GM21367 (cell line): ENCODE data around the gene IFITM2.

ENCODE experiments used
- ATAC-seq: cut with Tn5 transposase; IDR thresholded peaks from one replicate; pipeline ENCODE4 v1.9.1; 2021; ENCODE audit not compliant: unreplicated experiment

Gene IFITM2

DNA sequence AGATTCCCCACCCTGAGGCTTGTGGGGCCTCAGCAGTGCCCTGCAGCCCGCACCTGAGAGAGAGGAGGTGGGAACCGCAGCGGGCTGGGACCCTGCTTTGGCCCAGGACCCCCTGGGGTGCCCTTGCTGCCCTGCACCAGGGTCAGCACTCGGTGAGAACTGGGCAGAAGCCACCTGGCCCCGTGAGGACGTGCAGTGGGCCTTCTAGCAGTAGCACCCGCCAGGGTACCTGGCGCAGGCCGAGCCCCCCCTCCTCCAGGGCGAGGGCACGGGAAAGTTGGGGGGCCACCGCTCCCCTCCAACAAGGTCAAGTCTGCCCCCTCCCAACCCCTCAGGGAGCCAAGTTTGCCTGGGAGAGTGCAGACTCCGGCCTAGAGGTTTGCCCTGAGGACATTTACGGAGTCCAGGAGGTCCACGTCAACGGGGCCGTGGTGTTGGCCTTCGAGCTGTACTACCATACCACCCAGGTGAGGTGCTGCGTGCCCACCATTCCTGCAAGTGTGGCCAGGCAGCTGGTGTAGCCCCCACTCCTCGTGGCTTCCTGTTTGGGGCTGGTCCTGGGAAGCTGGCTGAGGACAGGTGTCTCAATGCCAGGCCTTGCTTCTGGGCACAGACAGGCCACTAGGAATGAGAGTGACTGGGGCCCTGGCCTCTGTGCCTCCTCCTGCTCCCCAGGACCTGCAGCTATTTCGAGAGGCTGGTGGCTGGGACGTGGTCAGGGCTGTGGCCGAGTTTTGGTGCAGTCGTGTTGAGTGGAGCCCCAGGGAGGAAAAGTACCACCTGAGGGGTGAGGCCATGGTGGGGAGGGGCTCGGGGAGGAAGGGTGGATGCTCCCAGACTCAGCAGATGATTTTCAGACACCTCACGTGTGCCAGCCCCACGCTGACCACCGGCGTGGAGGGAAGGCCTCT lies 15.2 kb upstream of the IFITM2 start:
- ATAC-seq, result no peak

DNA sequence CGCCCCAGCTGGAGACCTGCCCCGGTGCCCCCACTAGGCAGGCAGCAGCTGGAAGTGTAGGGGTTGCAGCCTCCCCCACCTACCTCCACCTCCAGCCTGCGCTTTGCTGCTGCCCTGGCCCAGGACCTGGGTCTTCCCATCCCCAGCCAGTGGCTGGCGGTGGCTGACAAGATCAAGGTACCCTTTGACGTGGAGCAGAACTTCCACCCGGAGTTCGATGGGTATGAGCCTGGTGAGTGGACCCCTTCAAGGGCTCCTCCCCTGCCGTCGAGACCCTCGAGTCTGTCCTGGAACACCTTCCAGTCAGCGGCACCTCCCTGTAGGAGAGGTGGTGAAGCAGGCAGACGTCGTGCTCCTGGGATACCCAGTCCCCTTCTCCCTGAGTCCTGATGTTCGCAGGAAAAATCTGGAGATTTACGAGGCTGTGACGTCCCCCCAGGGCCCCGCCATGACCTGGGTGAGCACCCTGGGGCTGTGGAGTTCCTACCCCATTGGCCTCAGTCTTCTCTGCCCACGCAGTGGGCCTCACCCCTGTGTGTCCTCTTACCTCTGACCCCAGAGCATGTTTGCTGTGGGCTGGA lies 14.3 kb upstream of the IFITM2 start:
- ATAC-seq, result no peak

DNA sequence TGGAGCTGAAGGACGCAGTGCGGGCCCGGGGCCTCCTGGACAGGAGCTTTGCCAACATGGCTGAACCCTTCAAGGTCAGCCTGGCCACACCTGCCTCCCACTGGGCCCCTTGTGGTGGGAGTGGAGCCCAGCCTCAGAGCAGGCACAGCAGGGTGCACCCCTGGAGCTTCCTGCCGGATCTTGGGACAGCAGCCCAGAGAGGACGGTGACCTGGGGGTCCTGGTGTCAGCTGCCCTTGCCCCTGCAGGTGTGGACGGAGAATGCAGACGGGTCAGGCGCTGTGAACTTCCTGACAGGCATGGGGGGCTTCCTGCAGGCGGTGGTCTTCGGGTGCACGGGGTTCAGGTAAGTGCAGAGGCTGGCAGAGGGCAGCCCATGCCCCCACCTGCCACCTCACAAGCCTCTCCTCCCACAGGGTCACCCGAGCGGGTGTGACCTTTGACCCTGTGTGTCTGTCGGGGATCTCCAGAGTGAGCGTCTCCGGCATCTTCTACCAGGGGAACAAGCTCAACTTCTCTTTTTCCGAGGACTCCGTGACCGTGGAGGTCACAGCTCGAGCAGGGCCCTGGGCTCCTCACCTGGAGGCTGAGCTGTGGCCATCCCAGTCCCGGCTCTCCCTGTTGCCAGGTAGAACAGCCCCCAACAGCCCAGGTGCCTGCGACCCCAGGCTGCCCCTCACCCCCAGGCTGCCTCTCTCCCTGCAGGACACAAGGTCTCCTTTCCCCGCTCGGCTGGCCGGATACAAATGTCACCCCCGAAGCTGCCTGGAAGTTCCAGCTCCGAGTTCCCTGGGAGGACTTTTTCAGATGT lies 13.6 kb upstream of the IFITM2 start:
- ATAC-seq, result no peak

DNA sequence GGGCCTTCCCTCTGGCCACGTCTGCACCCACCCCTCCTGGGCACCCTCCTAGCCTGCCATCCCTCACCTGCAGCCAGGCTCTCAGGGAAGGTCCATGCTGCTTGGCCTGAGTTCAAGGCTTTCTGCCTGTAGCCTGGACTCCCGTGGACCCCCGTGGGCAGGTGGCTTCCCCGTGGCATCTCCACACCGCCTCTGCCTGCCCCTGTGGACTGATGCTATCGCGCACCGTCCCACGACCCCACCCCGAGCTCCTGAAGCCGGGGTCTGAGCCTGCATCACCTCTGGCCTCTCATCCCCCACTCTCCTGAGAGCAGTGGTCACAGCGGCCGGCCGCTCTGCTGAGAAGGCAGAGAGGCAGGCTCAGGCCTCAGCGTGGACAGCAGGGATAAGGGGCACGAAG lies 12.8 kb upstream of the IFITM2 start:
- ATAC-seq, result no peak

DNA sequence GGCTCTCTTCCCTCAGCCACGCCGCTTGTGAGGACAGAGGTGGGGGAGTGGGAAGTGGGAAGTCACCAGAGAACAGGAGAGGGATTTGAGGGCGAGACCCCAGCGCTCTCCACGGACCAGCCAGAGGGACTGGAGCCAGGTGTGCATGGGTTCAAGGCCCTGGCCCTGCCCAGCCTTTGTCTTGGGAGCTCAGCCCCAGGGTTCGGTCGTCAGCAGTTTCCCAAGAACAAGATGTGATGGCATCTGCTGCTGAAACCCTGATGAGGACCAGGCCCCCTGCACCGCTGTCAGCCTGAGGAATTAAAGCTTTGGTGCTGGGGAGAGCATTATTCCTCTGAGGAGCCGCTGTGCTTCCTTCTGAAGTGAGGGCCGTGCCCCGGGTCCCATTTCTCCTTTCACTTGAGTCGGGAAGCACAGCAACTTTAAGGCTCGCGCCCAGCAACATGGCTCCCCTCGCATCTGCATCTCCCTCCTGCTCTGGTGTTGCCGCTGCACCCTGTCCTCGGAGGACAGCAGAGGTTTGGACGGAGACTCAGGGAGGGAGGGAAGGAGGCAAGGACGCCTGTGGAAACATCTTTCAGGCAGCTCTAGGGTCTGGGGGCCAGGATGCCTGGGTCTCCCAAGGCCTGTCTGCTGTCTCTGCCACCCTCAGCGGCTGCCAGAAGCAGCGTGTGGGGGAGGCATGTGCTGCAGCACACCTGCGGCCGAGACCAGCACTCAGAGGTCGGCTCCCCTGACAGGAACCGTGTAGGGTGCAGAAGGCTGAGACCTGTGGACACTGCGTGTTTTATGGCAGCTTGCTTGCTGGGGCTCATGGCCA lies 12.1 kb upstream of the IFITM2 start:
- no peak for ATAC-seq

DNA sequence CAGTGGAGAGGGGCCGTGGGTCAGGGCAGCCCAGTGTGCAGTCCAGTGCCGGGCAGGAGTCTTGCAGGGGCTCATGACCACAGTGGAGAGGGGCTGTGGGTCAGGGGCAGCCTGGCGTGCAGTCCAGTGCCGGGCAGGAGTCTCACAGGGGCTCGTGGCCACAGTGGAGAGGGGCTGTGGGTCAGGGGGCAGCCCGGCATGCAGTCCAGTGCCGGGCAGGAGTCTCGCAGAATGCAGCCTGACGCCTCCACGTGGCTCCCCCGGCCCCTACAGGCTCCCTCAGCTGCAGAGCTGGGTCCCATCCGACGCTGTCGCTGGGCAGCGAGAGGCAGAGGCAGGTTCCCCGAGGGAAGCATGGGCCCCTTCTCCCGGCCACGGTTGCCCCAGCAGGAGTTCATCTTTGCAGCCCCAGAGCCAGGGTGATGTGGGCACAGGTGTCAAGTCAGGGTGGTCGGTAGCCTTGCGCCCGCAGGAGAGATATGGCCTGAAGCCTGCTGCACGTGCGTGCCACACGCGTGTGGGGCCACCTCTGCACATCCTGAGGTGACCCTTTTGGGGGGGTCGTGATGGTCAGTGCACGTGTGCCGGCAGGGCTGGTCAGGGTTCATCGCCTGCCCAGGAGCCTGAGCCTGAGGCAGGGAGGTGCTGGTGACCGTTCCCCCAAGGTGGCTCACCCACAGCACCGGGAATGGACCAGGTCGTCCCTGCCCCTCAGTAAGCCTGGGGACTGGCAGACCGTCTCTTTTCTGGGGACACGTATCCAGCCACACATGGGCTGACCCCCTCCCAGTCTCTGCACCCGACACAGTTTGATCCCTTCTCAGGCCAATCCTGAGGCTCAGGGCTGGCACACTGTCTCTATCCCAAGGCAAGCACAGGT lies 11.2 kb upstream of the IFITM2 start:
- no peak for ATAC-seq

DNA sequence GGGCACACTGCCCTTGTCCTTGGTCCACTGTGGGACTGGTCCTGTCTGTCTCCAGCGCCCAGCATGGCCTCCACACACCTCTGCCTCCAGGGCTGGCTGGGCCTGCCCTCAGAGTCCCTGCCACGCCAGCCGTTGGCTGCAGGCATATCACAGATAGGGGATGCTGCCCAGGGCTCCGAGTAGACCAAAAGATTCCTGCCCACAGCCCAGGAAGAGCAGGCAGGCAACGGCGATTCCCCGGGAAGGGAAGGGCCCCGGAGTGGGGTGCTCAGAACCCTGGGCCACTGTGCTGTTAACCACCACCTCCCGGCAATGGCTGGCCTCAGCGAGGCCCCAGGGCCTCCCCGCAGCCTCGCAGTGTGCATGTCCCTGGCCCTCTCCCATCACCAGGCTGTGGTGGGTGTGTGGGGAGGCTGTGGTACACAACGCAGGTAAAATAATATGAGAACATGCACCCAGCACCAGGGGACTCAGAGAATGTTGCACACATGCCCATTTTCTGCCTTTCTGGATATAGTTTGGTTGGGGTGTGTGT lies 10.5 kb upstream of the IFITM2 start:
- ATAC-seq, result no peak

DNA sequence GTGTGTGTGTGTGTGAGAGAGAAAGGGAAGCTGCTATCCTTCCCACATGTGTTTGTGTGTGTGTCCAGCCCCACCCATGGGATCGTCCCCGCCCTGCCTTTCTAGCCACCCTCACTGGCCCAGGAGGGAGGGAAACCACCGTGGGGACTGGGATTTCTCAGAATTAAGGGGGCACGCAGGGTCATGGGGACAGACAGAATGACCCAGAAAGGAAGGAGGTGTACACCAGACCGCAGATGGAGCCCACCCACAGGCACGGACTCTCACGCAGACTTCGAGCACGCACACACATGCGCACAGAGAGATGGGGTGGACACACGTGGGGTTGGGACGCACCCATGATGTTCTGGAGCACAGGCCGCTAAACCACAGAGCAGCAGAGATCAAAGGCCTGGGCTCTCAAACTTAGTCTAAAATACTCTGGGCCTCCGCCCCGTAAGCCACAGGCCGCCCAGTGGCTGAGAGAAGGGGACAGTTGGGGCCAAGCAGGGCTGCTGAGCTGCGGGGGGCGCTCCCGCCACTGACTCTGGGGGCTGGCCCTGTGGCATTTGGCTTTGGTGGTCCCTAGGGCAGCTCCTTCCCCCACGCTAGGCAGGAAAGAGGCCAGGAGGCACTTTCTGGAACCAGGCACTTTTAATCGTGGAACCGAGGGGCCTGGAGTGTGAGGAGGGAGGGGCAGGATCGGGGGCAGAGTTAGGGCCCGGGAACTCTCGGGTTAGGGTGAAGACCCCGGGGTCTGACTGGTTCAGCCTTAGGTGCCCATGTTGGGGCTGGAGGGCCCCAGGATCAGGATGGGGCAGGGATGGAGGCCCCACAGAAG lies 9.8 kb upstream of the IFITM2 start:
- ATAC-seq, result no peak

DNA sequence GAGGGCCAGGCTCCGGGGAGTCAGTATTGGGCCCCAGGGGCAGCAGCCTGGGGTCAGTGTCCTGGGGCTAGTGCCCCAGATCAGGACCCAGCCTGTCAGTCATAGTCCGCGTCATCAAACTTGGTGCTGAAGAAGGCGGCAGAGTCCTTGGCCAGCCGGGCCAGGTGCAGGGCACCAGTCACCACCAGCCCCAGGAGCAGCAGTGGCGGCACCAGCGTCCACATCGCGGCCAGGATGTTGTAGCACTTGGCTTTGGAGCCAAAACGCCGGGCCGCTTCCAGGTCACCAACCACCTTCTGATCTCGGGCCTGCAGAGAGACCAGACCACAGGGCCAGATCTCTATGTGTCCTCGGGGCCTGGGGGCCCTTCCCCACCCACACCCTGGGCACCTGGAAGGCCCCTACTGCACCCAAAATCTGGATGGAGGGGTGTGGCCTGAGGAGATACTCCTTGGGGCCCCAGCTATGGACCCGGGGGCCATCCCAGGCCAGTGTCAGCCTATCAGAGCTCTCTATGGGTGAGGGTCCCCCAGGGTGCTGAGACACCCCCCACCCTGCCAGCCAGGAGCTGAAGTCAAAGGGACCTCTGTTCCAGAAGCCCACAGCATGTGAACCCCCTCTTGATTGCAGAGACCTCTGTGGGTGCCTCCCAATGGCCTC lies 9.1 kb upstream of the IFITM2 start:
- no peak for ATAC-seq

DNA sequence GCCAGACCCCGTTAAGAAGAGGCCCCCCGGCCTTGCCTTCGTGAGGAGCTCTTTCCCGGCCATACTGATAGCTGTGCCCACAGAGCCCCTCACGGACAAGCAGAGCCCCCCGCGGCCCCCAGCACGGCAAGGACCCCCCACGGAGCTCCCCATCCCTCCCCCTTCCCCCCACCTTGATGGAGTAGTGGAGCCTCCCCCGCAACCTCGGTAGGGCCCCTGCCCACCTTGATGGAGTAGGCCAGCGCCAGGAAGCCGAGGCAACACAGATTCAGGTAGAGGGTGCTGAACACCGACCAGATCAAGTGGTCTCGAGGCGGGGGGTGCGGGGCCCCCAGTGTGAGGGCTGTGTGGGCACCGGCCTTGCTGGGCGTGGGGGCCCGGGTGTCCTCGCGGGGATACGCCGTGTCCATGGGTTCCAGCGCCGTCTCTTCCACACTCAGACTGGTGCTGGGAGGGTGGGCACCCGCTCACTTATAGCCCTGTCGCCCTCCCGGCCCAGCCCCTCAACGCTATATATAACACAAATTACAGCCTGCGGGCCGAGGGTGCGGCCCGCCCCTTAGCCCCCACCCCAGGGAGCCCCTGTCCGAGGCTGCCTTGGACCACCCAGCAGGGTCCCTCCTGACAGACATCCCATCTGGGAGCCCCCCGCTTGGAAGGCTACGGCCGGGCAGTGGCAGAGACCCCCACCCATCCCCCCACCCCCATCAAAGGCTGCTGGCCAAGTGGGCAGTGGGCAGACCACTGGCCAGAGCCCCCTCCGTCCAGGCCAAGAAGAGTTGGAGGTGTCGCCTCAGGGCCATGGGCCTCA lies 8.3 kb upstream of the IFITM2 start, which contains the start of gene IFITM5:
IFITM5 (minus strand) TSS at position 446 of the 811 bp plus-strand sequence; CDS start at position 410, 36 bp downstream.
- ATAC-seq, result no peak

DNA sequence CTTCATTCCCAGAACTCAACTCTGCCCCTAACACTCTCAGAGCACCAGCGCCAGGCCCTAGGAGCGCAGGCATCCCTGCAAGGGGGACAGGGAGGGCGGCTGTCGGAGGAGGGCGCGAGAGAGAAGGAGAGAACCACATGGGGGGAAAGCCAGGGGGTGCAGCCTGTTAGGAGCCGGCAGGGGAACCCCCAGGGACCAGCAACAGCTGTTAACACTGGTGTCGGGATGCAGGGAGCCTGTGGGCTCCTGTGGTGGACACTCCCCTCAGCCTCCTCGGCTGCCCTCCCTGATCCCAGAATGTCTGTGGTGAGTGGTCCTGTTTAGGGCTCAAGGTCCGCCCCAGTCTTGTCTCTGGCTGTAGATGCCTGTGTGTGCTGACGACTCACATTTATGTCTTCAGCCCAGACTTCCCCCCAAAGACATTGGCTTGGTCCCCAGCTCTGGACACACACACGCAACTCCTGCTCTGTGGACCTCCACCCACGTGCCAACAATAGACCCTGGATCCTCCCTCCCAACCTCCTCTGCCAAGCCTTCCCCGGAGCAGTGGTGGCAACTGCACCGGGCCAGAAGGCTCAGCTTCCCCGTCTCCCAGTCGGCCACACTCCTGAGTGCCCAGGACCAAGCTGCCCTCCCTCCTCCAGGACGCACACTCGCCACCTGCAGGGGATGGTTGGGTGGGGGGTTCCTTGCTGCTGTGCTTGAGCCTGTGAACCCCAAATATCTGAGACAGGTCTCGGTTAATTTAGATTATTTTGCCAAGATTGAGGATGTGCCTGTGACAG lies 7.5 kb upstream of the IFITM2 start:
- no peak for ATAC-seq

DNA sequence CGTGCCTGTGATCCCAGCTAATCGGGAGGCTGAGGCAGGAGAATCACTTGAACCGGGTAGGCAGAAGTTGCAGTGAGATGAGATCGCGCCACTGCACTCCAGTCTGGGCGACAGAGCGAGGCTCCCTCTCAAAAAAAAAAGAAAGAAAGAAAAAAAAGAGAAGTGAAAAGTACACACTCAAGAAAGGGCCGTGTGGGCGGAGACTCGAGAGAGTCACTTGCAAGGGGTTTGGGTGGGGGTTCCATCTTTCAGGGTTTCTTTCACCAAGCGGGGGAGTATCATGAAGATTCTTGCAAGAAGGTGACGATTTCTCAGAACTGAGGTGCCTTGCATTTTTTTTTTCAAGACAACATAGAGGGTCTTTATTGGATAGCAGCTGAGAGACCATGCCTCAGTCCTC lies 4.3 kb upstream of the IFITM2 start:
- no peak for ATAC-seq

DNA sequence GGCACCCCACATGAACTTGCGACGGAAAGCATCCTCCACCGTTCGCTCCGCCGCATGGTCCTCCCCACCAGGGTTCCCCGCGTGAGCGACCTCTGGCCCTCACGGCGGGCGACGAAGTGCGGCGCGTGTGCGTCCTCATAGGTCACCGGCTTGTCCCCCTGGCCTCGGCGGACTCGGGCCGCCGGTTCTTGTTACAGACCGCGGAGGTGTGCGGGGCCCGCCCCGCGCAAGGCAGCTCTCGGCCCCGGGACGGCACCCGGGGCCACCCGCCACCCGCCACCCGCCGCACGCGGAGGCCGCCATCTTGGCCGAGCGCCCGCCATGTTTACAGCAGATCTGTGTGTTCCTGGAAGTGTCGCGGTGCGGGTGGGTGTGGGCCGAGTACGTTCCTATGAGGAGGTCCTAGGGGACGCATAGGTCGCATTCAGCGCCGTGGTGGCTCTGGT lies 3.5 kb upstream of the IFITM2 start:
- no peak for ATAC-seq

DNA sequence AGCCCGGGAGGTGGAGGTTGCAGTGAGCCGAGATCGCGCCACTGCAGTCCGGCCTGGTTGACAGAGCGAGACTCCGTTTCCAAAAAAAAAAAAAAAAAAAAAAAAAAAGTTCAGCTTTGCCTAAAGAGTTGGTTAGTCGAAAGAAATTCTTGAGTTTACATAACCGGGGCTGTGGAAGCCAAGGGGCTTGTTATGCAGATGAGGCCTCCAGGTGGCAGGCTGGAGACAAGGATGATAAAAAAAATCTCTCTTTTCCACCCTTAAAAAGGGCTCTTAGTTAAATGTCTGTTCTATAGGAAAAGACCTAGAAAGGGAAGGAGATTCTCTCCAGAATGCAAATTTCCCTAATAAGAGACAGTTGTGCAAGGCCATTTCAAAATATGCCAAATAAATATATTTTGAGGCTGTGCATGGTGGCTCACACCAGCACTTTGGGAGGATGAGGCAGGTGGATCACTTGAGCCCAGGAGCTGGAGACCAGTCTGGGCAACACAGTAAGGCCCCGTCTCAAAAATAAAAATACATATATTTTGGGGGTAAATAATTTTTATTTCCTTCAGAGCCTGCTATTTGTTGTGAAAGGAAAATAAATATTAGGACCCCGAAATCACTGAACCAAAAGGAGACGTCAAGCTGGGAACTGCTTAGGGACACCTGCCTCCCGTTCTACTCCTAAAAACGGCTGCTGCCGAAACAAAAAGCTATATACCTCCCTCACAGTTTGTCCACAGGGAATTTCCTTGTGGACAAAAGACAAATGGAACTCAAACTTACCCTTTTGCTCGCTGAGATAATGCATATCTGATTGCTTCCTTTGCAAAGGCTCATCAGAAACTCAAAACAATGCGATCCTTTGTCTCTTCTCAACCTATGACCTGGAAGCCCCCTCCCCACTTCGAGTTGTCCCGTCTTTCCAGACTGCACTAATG lies 2.4 kb upstream of the IFITM2 start:
- no peak for ATAC-seq

DNA sequence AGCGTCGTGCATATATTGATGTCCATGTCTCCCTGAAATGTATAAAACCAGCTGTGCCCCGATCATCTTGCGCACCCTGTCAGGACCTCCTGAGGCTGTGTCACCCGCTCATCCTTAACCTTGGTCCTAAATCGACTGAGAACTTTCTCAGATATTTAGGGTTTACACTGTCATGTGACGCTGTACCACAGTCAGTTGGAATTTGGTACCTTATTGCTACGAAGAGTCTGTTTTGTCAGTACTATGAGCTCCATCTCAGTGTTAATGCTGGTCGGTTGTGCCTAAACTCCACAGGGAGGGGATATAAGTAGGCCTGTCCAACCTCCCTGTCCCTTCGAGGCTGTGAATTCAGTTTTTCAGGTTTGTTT lies 1.8 kb upstream of the IFITM2 start:
- ATAC-seq, result no peak
